SK-N-SH treated with all-trans-retinoic acid at 6 μM for 48 hours (cell line): ENCODE measurements around the gene ADD3.

Source experiments
- ATAC-seq: fragments of 200-7000 bp; cut with Tn5 transposase; 3 replicates; pipeline ENCODE4 v1.9.1; 2020; ENCODE audit warnings: mild to moderate bottlenecking, moderate library complexity
- ARNTL ChIP-seq: fragments of 450-650 bp; formaldehyde crosslinking; IDR thresholded peaks from 2 replicates; pipeline ENCODE4 v1.5.0; 2020; ENCODE audit warnings: low read depth, mild to moderate bottlenecking, moderate library complexity, borderline replicate concordance
- BACH2 ChIP-seq: fragments of 250-450 bp; sonication (Bioruptor Pico); IDR thresholded peaks from 2 replicates; pipeline ENCODE4 v1.9.0; 2021; ENCODE audit warnings: mild to moderate bottlenecking, borderline replicate concordance
- CSDC2 ChIP-seq: fragments of 250-450 bp; sonication (Bioruptor Pico); IDR thresholded peaks from 2 replicates; pipeline ENCODE4 v1.5.0; 2020; ENCODE audit warnings: mild to moderate bottlenecking, moderate library complexity
- ESRRG ChIP-seq: fragments of 250-450 bp; sonication (Bioruptor Pico); IDR thresholded peaks from 2 replicates; pipeline ENCODE4 v1.6.1; 2021; ENCODE audit warnings: mild to moderate bottlenecking
- GLIS3 ChIP-seq: fragments of 250-450 bp; sonication (Bioruptor Pico); IDR thresholded peaks from 2 replicates; pipeline ENCODE4 v1.5.0; 2020; ENCODE audit warnings: mild to moderate bottlenecking, moderate library complexity
- ISL1 ChIP-seq: fragments of 250-450 bp; sonication (Bioruptor Pico); IDR thresholded peaks from 2 replicates; pipeline ENCODE4 v2.1.2; 2022; ENCODE audit warnings: mild to moderate bottlenecking, moderate library complexity
- PPARA ChIP-seq: fragments of 250-450 bp; sonication (Bioruptor Pico); IDR thresholded peaks from 2 replicates; pipeline ENCODE4 v1.5.0; 2020; ENCODE audit warnings: mild to moderate bottlenecking, borderline replicate concordance
- RARB ChIP-seq: fragments of 250-450 bp; sonication (Bioruptor Pico); IDR thresholded peaks from 2 replicates; pipeline ENCODE4 v1.8.0; 2021; ENCODE audit warnings: mild to moderate bottlenecking, moderate library complexity
- SNAI2 ChIP-seq: fragments of 250-450 bp; sonication (Bioruptor Pico); IDR thresholded peaks from 2 replicates; pipeline ENCODE4 v1.5.0; 2020; ENCODE audit warnings: mild to moderate bottlenecking, moderate library complexity
- TCF4 ChIP-seq: fragments of 250-450 bp; sonication (Bioruptor Pico); IDR thresholded peaks from 2 replicates; pipeline ENCODE4 v1.8.0; 2021; ENCODE audit warnings: mild to moderate bottlenecking, moderate library complexity, borderline replicate concordance
- TOX ChIP-seq: fragments of 250-450 bp; sonication (Bioruptor Pico); IDR thresholded peaks from 2 replicates; pipeline ENCODE4 v1.8.0; 2021; ENCODE audit warnings: mild to moderate bottlenecking, moderate library complexity, borderline replicate concordance
- ZC3H10 ChIP-seq: fragments of 250-450 bp; sonication (Bioruptor Pico); IDR thresholded peaks from 2 replicates; pipeline ENCODE4 v1.5.1; 2021; ENCODE audit warnings: mild to moderate bottlenecking, moderate library complexity
- ZFP3 ChIP-seq: fragments of 250-450 bp; sonication (Bioruptor Pico); IDR thresholded peaks from 2 replicates; pipeline ENCODE4 v1.5.0; 2020; ENCODE audit warnings: mild to moderate bottlenecking, moderate library complexity
- ZFP30 ChIP-seq: fragments of 450-650 bp; formaldehyde crosslinking; IDR thresholded peaks from 2 replicates; pipeline ENCODE4 v1.5.0; 2022; ENCODE audit warnings: mild to moderate bottlenecking, moderate library complexity
- ZNF565 ChIP-seq: fragments of 450-650 bp; formaldehyde crosslinking; conservative IDR thresholded peaks from 2 replicates; pipeline ENCODE4 v1.5.0; 2020; ENCODE audit warnings: low read depth, mild to moderate bottlenecking, moderate library complexity
- ZNF70 ChIP-seq: fragments of 450-650 bp; formaldehyde crosslinking; IDR thresholded peaks from 2 replicates; pipeline ENCODE4 v1.5.0; 2020; ENCODE audit warnings: mild to moderate bottlenecking, moderate library complexity
- ZNF8 ChIP-seq: fragments of 450-650 bp; formaldehyde crosslinking; IDR thresholded peaks from 2 replicates; pipeline ENCODE4 v1.5.0; 2020; ENCODE audit warnings: mild to moderate bottlenecking, moderate library complexity
- TF ChIP-seq, protein P1 (sequence below): fragments of 250-450 bp; sonication (Bioruptor Pico); IDR thresholded peaks from 2 replicates; pipeline ENCODE4 v1.8.0; 2021; ENCODE audit warnings: low read depth, mild to moderate bottlenecking, moderate library complexity, borderline replicate concordance
- TF ChIP-seq, protein P2 (sequence below): fragments of 250-450 bp; sonication (Bioruptor Pico); IDR thresholded peaks from 2 replicates; pipeline ENCODE4 v1.5.1; 2020; ENCODE audit warnings: low read depth, mild to moderate bottlenecking, moderate library complexity
- TF ChIP-seq, protein P3 (sequence below): fragments of 250-450 bp; sonication (Bioruptor Pico); IDR thresholded peaks from 2 replicates; pipeline ENCODE4 v1.8.0; 2020; ENCODE audit warnings: mild to moderate bottlenecking, moderate library complexity, borderline replicate concordance
- TF ChIP-seq, protein P4 (sequence below): fragments of 250-450 bp; sonication (Bioruptor Pico); IDR thresholded peaks from 2 replicates; pipeline ENCODE4 v1.5.1; 2021; ENCODE audit warnings: mild to moderate bottlenecking, moderate library complexity
- TF ChIP-seq, protein P5 (sequence below): fragments of 250-450 bp; sonication (Bioruptor Pico); IDR thresholded peaks from 2 replicates; pipeline ENCODE4 v1.5.0; 2020; ENCODE audit warnings: mild to moderate bottlenecking, moderate library complexity

Gene ADD3

DNA sequence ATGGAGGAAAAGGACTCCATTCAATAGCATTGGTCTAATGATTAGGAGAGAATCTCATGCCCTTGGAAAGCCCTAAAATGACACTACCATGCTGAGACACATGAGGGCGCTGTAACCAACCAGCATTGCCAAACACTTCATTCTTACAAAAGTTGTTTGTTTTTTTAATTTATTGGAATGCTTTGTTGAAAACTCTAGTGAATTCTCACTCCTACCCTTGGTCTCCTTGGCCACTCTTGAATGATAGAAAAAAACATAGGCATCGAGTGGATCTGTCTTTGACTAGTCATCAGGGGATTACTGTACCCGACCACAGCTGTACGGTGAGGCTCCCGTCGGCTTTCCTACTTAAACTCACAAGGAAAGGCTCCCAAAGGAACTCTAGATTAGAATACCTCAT lies 29.3 kb upstream of the ADD3 start:
- ATAC-seq, result peak; percentile 14; the same call in 2 of the 3 replicates
- no peak for TF ChIP-seq ZNF565 (CRISPR knock-in tag)
- TF ChIP-seq PPARA, result no peak
- TF ChIP-seq, protein P1, sequence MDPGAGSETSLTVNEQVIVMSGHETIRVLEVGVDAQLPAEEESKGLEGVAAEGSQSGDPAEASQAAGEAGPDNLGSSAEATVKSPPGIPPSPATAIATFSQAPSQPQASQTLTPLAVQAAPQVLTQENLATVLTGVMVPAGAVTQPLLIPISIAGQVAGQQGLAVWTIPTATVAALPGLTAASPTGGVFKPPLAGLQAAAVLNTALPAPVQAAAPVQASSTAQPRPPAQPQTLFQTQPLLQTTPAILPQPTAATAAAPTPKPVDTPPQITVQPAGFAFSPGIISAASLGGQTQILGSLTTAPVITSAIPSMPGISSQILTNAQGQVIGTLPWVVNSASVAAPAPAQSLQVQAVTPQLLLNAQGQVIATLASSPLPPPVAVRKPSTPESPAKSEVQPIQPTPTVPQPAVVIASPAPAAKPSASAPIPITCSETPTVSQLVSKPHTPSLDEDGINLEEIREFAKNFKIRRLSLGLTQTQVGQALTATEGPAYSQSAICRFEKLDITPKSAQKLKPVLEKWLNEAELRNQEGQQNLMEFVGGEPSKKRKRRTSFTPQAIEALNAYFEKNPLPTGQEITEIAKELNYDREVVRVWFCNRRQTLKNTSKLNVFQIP (CRISPR knock-in tag), result no peak
- TF ChIP-seq, protein P2, sequence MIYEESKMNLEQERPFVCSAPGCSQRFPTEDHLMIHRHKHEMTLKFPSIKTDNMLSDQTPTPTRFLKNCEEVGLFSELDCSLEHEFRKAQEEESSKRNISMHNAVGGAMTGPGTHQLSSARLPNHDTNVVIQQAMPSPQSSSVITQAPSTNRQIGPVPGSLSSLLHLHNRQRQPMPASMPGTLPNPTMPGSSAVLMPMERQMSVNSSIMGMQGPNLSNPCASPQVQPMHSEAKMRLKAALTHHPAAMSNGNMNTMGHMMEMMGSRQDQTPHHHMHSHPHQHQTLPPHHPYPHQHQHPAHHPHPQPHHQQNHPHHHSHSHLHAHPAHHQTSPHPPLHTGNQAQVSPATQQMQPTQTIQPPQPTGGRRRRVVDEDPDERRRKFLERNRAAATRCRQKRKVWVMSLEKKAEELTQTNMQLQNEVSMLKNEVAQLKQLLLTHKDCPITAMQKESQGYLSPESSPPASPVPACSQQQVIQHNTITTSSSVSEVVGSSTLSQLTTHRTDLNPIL, result no peak
- TF ChIP-seq ZNF8 (CRISPR knock-in tag), result no peak
- no peak for TF ChIP-seq RARB (CRISPR knock-in tag)
- no peak for TF ChIP-seq ESRRG (CRISPR knock-in tag)
- no peak for TF ChIP-seq SNAI2 (CRISPR knock-in tag)
- no peak for TF ChIP-seq ZFP30 (CRISPR knock-in tag)
- TF ChIP-seq, all 23 proteins: peak for 0

DNA sequence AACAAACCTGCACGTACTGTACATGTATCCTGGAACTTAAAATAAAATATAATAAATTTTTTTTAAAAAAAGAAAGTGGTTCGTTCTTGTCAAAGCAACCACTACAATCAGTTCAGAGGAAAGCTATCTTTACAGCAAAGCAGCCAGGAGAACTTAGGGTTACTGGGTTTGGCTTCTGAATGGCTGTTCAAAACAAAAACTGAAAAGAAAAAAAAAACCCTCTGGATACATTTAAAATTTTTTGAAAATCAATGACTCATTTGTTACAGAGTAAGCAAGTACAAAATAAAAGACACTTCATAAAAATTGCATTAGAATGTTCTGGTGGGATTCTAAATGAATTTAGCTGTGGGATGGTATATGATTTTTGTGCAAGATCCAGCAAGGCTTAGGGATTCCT lies 28.6 kb upstream of the ADD3 start:
- no peak for ATAC-seq
- TF ChIP-seq GLIS3 (CRISPR knock-in tag) (no peak), ZC3H10 (CRISPR knock-in tag) (no peak), ISL1 (CRISPR knock-in tag) (no peak), ZNF70 (CRISPR knock-in tag) (no peak), ZNF565 (CRISPR knock-in tag) (no peak), BACH2 (CRISPR knock-in tag) (no peak)
- TF ChIP-seq, protein P3, sequence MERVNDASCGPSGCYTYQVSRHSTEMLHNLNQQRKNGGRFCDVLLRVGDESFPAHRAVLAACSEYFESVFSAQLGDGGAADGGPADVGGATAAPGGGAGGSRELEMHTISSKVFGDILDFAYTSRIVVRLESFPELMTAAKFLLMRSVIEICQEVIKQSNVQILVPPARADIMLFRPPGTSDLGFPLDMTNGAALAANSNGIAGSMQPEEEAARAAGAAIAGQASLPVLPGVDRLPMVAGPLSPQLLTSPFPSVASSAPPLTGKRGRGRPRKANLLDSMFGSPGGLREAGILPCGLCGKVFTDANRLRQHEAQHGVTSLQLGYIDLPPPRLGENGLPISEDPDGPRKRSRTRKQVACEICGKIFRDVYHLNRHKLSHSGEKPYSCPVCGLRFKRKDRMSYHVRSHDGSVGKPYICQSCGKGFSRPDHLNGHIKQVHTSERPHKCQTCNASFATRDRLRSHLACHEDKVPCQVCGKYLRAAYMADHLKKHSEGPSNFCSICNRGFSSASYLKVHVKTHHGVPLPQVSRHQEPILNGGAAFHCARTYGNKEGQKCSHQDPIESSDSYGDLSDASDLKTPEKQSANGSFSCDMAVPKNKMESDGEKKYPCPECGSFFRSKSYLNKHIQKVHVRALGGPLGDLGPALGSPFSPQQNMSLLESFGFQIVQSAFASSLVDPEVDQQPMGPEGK, result no peak

DNA sequence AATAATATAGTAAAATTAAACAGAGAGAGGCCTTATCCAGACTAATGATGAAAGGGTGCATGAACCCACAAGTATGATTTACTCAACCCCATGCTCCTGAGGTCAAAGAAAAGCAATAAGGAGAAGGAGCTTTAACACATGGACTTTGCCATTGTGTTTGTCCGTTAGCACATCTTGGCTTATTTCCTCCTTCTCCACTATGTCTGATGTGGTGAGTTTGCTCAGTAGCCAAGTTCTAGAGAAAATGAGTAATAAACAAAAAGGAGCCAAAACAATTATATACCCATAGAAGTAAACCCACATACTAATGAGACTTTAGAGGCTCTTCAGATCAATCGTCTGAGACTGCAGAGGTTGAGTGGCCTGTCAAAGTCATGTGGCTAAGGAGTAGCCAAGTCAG lies 26.1 kb upstream of the ADD3 start:
- no peak for ATAC-seq
- TF ChIP-seq ESRRG (CRISPR knock-in tag) (no peak), ZFP30 (CRISPR knock-in tag) (no peak), ISL1 (CRISPR knock-in tag) (no peak), RARB (CRISPR knock-in tag) (no peak), BACH2 (CRISPR knock-in tag) (no peak), SNAI2 (CRISPR knock-in tag) (no peak), ZNF8 (CRISPR knock-in tag) (no peak), TCF4 (no peak), TOX (no peak), ZFP3 (no peak), ZNF565 (CRISPR knock-in tag) (no peak), CSDC2 (CRISPR knock-in tag) (no peak), PPARA (no peak), ARNTL (CRISPR knock-in tag) (no peak), ZC3H10 (CRISPR knock-in tag) (no peak)
- TF ChIP-seq, protein P1 (CRISPR knock-in tag), result no peak
- TF ChIP-seq, protein P2, result no peak
- TF ChIP-seq, protein P4, sequence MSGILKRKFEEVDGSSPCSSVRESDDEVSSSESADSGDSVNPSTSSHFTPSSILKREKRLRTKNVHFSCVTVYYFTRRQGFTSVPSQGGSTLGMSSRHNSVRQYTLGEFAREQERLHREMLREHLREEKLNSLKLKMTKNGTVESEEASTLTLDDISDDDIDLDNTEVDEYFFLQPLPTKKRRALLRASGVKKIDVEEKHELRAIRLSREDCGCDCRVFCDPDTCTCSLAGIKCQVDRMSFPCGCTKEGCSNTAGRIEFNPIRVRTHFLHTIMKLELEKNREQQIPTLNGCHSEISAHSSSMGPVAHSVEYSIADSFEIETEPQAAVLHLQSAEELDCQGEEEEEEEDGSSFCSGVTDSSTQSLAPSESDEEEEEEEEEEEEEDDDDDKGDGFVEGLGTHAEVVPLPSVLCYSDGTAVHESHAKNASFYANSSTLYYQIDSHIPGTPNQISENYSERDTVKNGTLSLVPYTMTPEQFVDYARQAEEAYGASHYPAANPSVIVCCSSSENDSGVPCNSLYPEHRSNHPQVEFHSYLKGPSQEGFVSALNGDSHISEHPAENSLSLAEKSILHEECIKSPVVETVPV (CRISPR knock-in tag), result no peak
- TF ChIP-seq, protein P5, sequence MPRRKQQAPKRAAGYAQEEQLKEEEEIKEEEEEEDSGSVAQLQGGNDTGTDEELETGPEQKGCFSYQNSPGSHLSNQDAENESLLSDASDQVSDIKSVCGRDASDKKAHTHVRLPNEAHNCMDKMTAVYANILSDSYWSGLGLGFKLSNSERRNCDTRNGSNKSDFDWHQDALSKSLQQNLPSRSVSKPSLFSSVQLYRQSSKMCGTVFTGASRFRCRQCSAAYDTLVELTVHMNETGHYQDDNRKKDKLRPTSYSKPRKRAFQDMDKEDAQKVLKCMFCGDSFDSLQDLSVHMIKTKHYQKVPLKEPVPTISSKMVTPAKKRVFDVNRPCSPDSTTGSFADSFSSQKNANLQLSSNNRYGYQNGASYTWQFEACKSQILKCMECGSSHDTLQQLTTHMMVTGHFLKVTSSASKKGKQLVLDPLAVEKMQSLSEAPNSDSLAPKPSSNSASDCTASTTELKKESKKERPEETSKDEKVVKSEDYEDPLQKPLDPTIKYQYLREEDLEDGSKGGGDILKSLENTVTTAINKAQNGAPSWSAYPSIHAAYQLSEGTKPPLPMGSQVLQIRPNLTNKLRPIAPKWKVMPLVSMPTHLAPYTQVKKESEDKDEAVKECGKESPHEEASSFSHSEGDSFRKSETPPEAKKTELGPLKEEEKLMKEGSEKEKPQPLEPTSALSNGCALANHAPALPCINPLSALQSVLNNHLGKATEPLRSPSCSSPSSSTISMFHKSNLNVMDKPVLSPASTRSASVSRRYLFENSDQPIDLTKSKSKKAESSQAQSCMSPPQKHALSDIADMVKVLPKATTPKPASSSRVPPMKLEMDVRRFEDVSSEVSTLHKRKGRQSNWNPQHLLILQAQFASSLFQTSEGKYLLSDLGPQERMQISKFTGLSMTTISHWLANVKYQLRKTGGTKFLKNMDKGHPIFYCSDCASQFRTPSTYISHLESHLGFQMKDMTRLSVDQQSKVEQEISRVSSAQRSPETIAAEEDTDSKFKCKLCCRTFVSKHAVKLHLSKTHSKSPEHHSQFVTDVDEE, result no peak
